Cardiac atrium fibroblast (primary cell): ENCODE results near the gene OBP2B. TPM values are rescaled to one million over a fixed set of nuclear protein-coding genes. Genes with fewer than 3 reads are reported as not detected.

Experiments used
- total RNA-seq: library from RNA; depleted of rRNA; stranded (reverse); fragments of >200 nt; gene quantifications from 2 replicates; pipeline ENCODE4 v1.2.3, GENCODE V29; 2015

OBP2B gene, protein sequence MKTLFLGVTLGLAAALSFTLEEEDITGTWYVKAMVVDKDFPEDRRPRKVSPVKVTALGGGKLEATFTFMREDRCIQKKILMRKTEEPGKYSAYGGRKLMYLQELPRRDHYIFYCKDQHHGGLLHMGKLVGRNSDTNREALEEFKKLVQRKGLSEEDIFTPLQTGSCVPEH
- total RNA-seq = not detected in 2 replicates

GRCh38 chr9:133208880-133209300 is at the start of gene OBP2B:
TSS of gene OBP2B (minus strand) at chr9:133209250. CDS start at chr9:133209199, 51 bp downstream.

GRCh38 chr9:133163504-133164172 is 45.4 kb downstream of the OBP2B start, which contains the start of gene GBGT1:
TSS of gene GBGT1 (minus strand) at chr9:133163914. CDS start at chr9:133162412, 1,502 bp downstream.

Other genes with a start within 250 kb of the OBP2B start
- gene GFI1B, start 230.6 kb downstream of the OBP2B start, total RNA-seq = under 0.01 TPM in 1 of 2 replicates, not detected in the other
- gene GTF3C5, start 178.3 kb downstream of the OBP2B start, total RNA-seq = 29.6 and 31.8 TPM in 2 replicates
- gene CEL, start 147.3 kb downstream of the OBP2B start, total RNA-seq = 0.16 and 0.36 TPM in 2 replicates
- gene RALGDS, start 88.0 kb downstream of the OBP2B start, total RNA-seq = 30.5 and 32.1 TPM in 2 replicates
- 4.1 and 6.3 TPM in 2 replicates for gene GBGT1, start 45.3 kb downstream of the OBP2B start, total RNA-seq
- not detected in 2 replicates for gene ABO, start 66.0 kb upstream of the OBP2B start, total RNA-seq
- gene SURF6, start 126.9 kb upstream of the OBP2B start, total RNA-seq = 14.3 and 23.1 TPM in 2 replicates
- gene MED22, start 138.9 kb upstream of the OBP2B start, total RNA-seq = 20.7 and 30.9 TPM in 2 replicates
- gene RPL7A, start 139.0 kb upstream of the OBP2B start, total RNA-seq = 2,808 and 3,173 TPM in 2 replicates
- 24.5 and 26.9 TPM in 2 replicates for gene SURF1, start 147.2 kb upstream of the OBP2B start, total RNA-seq
- 8.7 and 27.4 TPM in 2 replicates for gene SURF2, start 147.3 kb upstream of the OBP2B start, total RNA-seq
- gene SURF4, start 166.8 kb upstream of the OBP2B start, total RNA-seq = 391 and 461 TPM in 2 replicates
- not detected in 2 replicates for gene STKLD1, start 167.1 kb upstream of the OBP2B start, total RNA-seq
- 17.9 and 25.1 TPM in 2 replicates for gene REXO4, start 208.8 kb upstream of the OBP2B start, total RNA-seq
- 1.4 and 1.5 TPM in 2 replicates for gene ADAMTS13, start 213.1 kb upstream of the OBP2B start, total RNA-seq